Endodermal cell (in vitro differentiated cells): ENCODE results near the gene PIAS2. TPM values are rescaled to one million over a fixed set of nuclear protein-coding genes. Genes with fewer than 3 reads are reported as not detected.

Source experiments
- DNase-seq: peaks from one replicate; pipeline ENCODE4 v3.0.0-alpha.2; 2017
- H3K27ac ChIP-seq: 2 replicates; pipeline ENCODE4 v1.5.1; 2013; ENCODE audit warnings: mild to moderate bottlenecking, low read depth, low read length, moderate library complexity
- H3K27me3 ChIP-seq: 2 replicates; pipeline ENCODE4 v1.6.1; 2013; ENCODE audit warnings: mild to moderate bottlenecking, low read length, moderate library complexity; ENCODE audit not compliant: insufficient read depth, control insufficient read depth, poor library complexity, severe bottlenecking
- H3K36me3 ChIP-seq: 2 replicates; pipeline ENCODE4 v1.7.0; 2013; ENCODE audit warnings: mild to moderate bottlenecking, low read length, moderate library complexity; ENCODE audit not compliant: control insufficient read depth, insufficient read depth
- H3K4me1 ChIP-seq: one replicate; pipeline ENCODE4 v1.7.0; 2013; ENCODE audit warnings: low read length; ENCODE audit not compliant: control insufficient read depth, insufficient read depth
- H3K4me3 ChIP-seq: 2 replicates; pipeline ENCODE4 v1.5.1; 2013; ENCODE audit warnings: mild to moderate bottlenecking, low read length, moderate library complexity
- H3K9ac ChIP-seq: 2 replicates; pipeline ENCODE4 v1.6.1; 2013; ENCODE audit warnings: mild to moderate bottlenecking, low read length, moderate library complexity; ENCODE audit not compliant: poor library complexity, severe bottlenecking; ENCODE audit errors: extremely low read depth
- H3K9me3 ChIP-seq: 2 replicates; pipeline ENCODE4 v1.6.1; 2013; ENCODE audit warnings: mild to moderate bottlenecking, low read length, moderate library complexity; ENCODE audit not compliant: control insufficient read depth
- H3K27ac Mint-ChIP-seq: 2 replicates; pipeline ENCODE4 v1.8.0; 2020; ENCODE audit warnings: mixed read lengths
- H3K27me3 Mint-ChIP-seq: 2 replicates; pipeline ENCODE4 v1.8.0; 2021; ENCODE audit warnings: mild to moderate bottlenecking, mixed read lengths; ENCODE audit not compliant: insufficient read depth
- H3K36me3 Mint-ChIP-seq: 2 replicates; pipeline ENCODE4 v1.8.0; 2020; ENCODE audit warnings: low read depth, mixed read lengths
- H3K4me1 Mint-ChIP-seq: 2 replicates; pipeline ENCODE4 v1.8.0; 2020; ENCODE audit warnings: mixed read lengths
- H3K4me3 Mint-ChIP-seq: 2 replicates; pipeline ENCODE4 v1.8.0; 2020; ENCODE audit warnings: mild to moderate bottlenecking, moderate library complexity, mixed read lengths
- H3K9me3 Mint-ChIP-seq: 2 replicates; pipeline ENCODE4 v1.8.0; 2020; ENCODE audit warnings: mild to moderate bottlenecking, mixed read lengths
- CTCF ChIP-seq: fragments of 200-600 bp; sonication (generic); conservative IDR thresholded peaks from 2 replicates; pipeline ENCODE4 v1.5.0; 2021; ENCODE audit warnings: antibody characterized with exemption, mild to moderate bottlenecking
- WGBS, 2 experiments: methylation state at CpG; one replicate each; pipeline versions ENCODE4 v1.1.5 to v1.1.7; 2013; ENCODE audit warnings: missing lambda C conversion rate in 2 of 2, mixed read lengths in 1 of 2; ENCODE audit not compliant: insufficient coverage in 1 of 2, insufficient read length in 1 of 2; 5-methylcytosine and 5-hydroxymethylcytosine counted together
- total RNA-seq, 2 donors: library from RNA; stranded (reverse); fragmentation: NEBNext Ultra II Directional in 1 of 2; extraction: Animal tissue kit (Norgen Biotek cat#: 25700) in 1 of 2; gene quantifications; 2 replicates in 1 of 2; 3 replicates in 1 of 2; pipeline ENCODE4 v1.2.1, GENCODE V29; 2021

The PIAS2 gene
- total RNA-seq, 2 donors from 2014 or later: 34.8 to 52.0 TPM

GRCh38 chr18:46759890-46760289 is 157.4 kb downstream of the PIAS2 start:
- Histone ChIP-seq H3K4me3 (no peak overlapping the region), H3K27me3 (peaks cover 95% of the 10 kb centered on the region), H3K9ac (no peak overlapping the region), H3K4me1 (peaks cover 3% of the 10 kb centered on the region), H3K27ac (no peak overlapping the region), H3K9me3 (no peaks in the 10 kb centered on the region), H3K36me3 (no peaks in the 10 kb centered on the region)
- H3K27me3 Mint-ChIP-seq: peaks cover 80% of the 10 kb centered on the region
- H3K9me3 Mint-ChIP-seq: no peaks in the 10 kb centered on the region
- H3K27ac Mint-ChIP-seq: no peak overlapping the region
- peaks cover 16% of the 10 kb centered on the region for H3K4me1 Mint-ChIP-seq
- no peak for TF ChIP-seq CTCF
- no peak for DNase-seq
- H3K4me3 Mint-ChIP-seq: no peak overlapping the region
- WGBS, 2 experiments: 84 to 90% methylated on average over 6 of the region's 6 CpGs
- H3K36me3 Mint-ChIP-seq: no peaks in the 10 kb centered on the region

- Histone ChIP-seq H3K9ac (no peak within 1 kb of the TSS), H3K27ac (no peak within 1 kb of the TSS), H3K36me3 (no peaks in the 10 kb centered on the region), H3K27me3 (peaks cover 88% of the 10 kb centered on the region), H3K4me3 (peak within 1 kb of the TSS; percentile 78), H3K4me1 (peaks cover 3% of the 10 kb centered on the region), H3K9me3 (no peaks in the 10 kb centered on the region)
- H3K27ac Mint-ChIP-seq: no peak within 1 kb of the TSS
- peaks cover 94% of the 10 kb centered on the region for H3K27me3 Mint-ChIP-seq
- peaks cover 16% of the 10 kb centered on the region for H3K4me1 Mint-ChIP-seq
- H3K36me3 Mint-ChIP-seq: no peaks in the 10 kb centered on the region
- 0% methylated on average over 24 to 73 of the region's 74 CpGs for WGBS, 2 experiments
- DNase-seq: peak; percentile 86
- TF ChIP-seq CTCF: no peak
- peak within 1 kb of the TSS; percentile 63 for H3K4me3 Mint-ChIP-seq
- no peaks in the 10 kb centered on the region for H3K9me3 Mint-ChIP-seq
Measured at GRCh38 chr18:46756559-46757201, 160.6 kb downstream of the PIAS2 start, which contains the start of gene ST8SIA5. Gene ST8SIA5, minus strand, starts transcription at chr18:46757053. Its CDS starts 545 bp downstream, at chr18:46756508.

GRCh38 chr18:46756025-46756558 is 161.2 kb downstream of the PIAS2 start:
- H3K9me3 Mint-ChIP-seq: no peaks in the 10 kb centered on the region
- Histone ChIP-seq H3K9ac (no peak overlapping the region), H3K4me1 (peaks cover 3% of the 10 kb centered on the region), H3K9me3 (no peaks in the 10 kb centered on the region), H3K36me3 (no peaks in the 10 kb centered on the region), H3K27ac (no peak overlapping the region), H3K27me3 (peaks cover 82% of the 10 kb centered on the region), H3K4me3 (no peak overlapping the region)
- no peak for TF ChIP-seq CTCF
- H3K27me3 Mint-ChIP-seq: peaks cover 88% of the 10 kb centered on the region
- H3K4me1 Mint-ChIP-seq: peaks cover 16% of the 10 kb centered on the region
- H3K27ac Mint-ChIP-seq: no peak overlapping the region
- peak overlapping the region; percentile 63 for H3K4me3 Mint-ChIP-seq
- no peaks in the 10 kb centered on the region for H3K36me3 Mint-ChIP-seq
- 10 to 13% methylated on average over 14 to 41 of the region's 41 CpGs for WGBS, 2 experiments
- peak; percentile 71 for DNase-seq
